GM19438 (cell line): ENCODE data around the gene NPW.

Experiments
- ATAC-seq: cut with Tn5 transposase; IDR thresholded peaks from one replicate; pipeline ENCODE4 v1.9.1; 2021; ENCODE audit warnings: low read depth; ENCODE audit not compliant: unreplicated experiment

NPW gene

GRCh38 chr16:2019518-2019920 lies at the start of gene NPW:
Gene NPW, plus strand, starts transcription at chr16:2019785.
- no peak for ATAC-seq

GRCh38 chr16:1971796-1972489 lies 47.6 kb upstream of the NPW start, which contains the start of gene TBL3:
Gene TBL3, plus strand, starts transcription at chr16:1972053. Its CDS starts 112 bp downstream, at chr16:1972165.
- peak; percentile 61 for ATAC-seq

- ATAC-seq: no peak
These were observed 47.1 kb upstream of the NPW start for GRCh38 chr16:1972490-1972877.

GRCh38 chr16:1973461-1974156 lies 46.0 kb upstream of the NPW start:
- no peak for ATAC-seq

GRCh38 chr16:1974157-1975070 lies 45.2 kb upstream of the NPW start:
- ATAC-seq: no peak

- ATAC-seq: no peak
These were observed 44.0 kb upstream of the NPW start for GRCh38 chr16:1975432-1976215.

GRCh38 chr16:1976216-1976520 lies 43.4 kb upstream of the NPW start:
- no peak for ATAC-seq

GRCh38 chr16:1976951-1977874 lies 42.4 kb upstream of the NPW start:
- ATAC-seq: no peak

GRCh38 chr16:1977875-1978268 lies 41.7 kb upstream of the NPW start:
- no peak for ATAC-seq

- ATAC-seq: no peak
These were observed 41.0 kb upstream of the NPW start for GRCh38 chr16:1978476-1979120.

- ATAC-seq: no peak
These were observed 40.1 kb upstream of the NPW start for GRCh38 chr16:1979271-1980029.

GRCh38 chr16:1980030-1980769 lies 39.4 kb upstream of the NPW start:
- no peak for ATAC-seq

GRCh38 chr16:1980770-1981087 lies 38.9 kb upstream of the NPW start:
- ATAC-seq: no peak

- ATAC-seq: no peak
These were observed 38.2 kb upstream of the NPW start, which contains the start of gene NOXO1 for GRCh38 chr16:1981398-1981836. Gene NOXO1, minus strand, starts transcription at chr16:1981469. Its CDS starts 290 bp downstream, at chr16:1981179.

- ATAC-seq: no peak
These were observed 37.6 kb upstream of the NPW start for GRCh38 chr16:1982013-1982433.

- no peak for ATAC-seq
These were observed 36.5 kb upstream of the NPW start for GRCh38 chr16:1982991-1983543.
